Ishikawa (cell line): Measurements from ENCODE around the gene TASP1.

Source experiments
- CEBPB ChIP-seq: IDR thresholded peaks from 2 replicates; pipeline ENCODE4 v1.6.1; 2012
- CREB1 ChIP-seq: IDR thresholded peaks from 2 replicates; pipeline ENCODE4 v1.6.1; 2012; ENCODE audit warnings: low read depth
- EP300 ChIP-seq: IDR thresholded peaks from 2 replicates; pipeline ENCODE4 v1.6.1; 2012; ENCODE audit warnings: borderline replicate concordance
- MAX ChIP-seq: IDR thresholded peaks from 2 replicates; pipeline ENCODE4 v1.6.1; 2012
- TAF1 ChIP-seq: IDR thresholded peaks from 2 replicates; pipeline ENCODE4 v1.6.1; 2012; ENCODE audit warnings: low read depth, mild to moderate bottlenecking
- YY1 ChIP-seq: IDR thresholded peaks from 2 replicates; pipeline ENCODE4 v1.6.1; 2012; ENCODE audit warnings: low read depth
- ZBTB7A ChIP-seq: IDR thresholded peaks from 2 replicates; pipeline ENCODE4 v1.6.1; 2012; ENCODE audit warnings: low read depth

GRCh38 chr20:13493143-13493542 lies 145.6 kb downstream of the TASP1 start:
- no peak for TF ChIP-seq TAF1
- TF ChIP-seq EP300 = no peak
- TF ChIP-seq CEBPB = no peak
- no peak for TF ChIP-seq CREB1
- no peak for TF ChIP-seq ZBTB7A
- TF ChIP-seq YY1 = no peak
- TF ChIP-seq MAX = no peak
